ENCODE data around the gene CPLX1.

Gene CPLX1

GRCh38 chr4:769511-769910, 56.4 kb downstream of the CPLX1 start:
- no peak for TF ChIP-seq CTCF (conservative IDR thresholded peaks at IDR 0.05; ENCODE audit: low read depth, low read length)
- Histone ChIP-seq H3K9ac (no peak overlapping the region), H3K4me1 (ENCODE audit: low read depth, poor library complexity, severe bottlenecking) (no peaks in the 10 kb centered on the region), H2AFZ (ENCODE audit: low read depth) (no peak overlapping the region), H3K27me3 (ENCODE audit: insufficient read depth, low read depth) (no peaks in the 10 kb centered on the region), H3K4me3 (IDR thresholded peaks at IDR 0.05; ENCODE audit: insufficient read depth, low read depth, low read length) (no peak overlapping the region), H3K27ac (no peak overlapping the region), H3K36me3 (ENCODE audit: insufficient read depth) (no peaks in the 10 kb centered on the region), H3K4me2 (no peak overlapping the region), H3K79me2 (ENCODE audit: insufficient read depth, low read depth) (no peaks in the 10 kb centered on the region; the same call in 1 of the 2 replicates), H4K20me1 (ENCODE audit: insufficient read depth) (no peaks in the 10 kb centered on the region)

GRCh38 chr4:768995-769394, 56.9 kb downstream of the CPLX1 start:
- H3K4me1 ChIP-seq (ENCODE audit: low read depth, poor library complexity, severe bottlenecking), result no peaks in the 10 kb centered on the region
- no peak overlapping the region for H2AFZ ChIP-seq (ENCODE audit: low read depth)
- H3K36me3 ChIP-seq (ENCODE audit: insufficient read depth), result no peaks in the 10 kb centered on the region
- H4K20me1 ChIP-seq (ENCODE audit: insufficient read depth), result no peaks in the 10 kb centered on the region
- no peak for TF ChIP-seq CTCF (conservative IDR thresholded peaks at IDR 0.05; ENCODE audit: low read depth, low read length)
- no peak overlapping the region for H3K4me3 ChIP-seq (IDR thresholded peaks at IDR 0.05; ENCODE audit: insufficient read depth, low read depth, low read length)
- H3K4me2 ChIP-seq, result no peak overlapping the region
- H3K27me3 ChIP-seq (ENCODE audit: insufficient read depth, low read depth), result no peaks in the 10 kb centered on the region
- no peak overlapping the region for H3K9ac ChIP-seq
- no peak overlapping the region for H3K27ac ChIP-seq
- H3K79me2 ChIP-seq (ENCODE audit: insufficient read depth, low read depth), result no peaks in the 10 kb centered on the region; the same call in 1 of the 2 replicates

GRCh38 chr4:768076-768475, 57.9 kb downstream of the CPLX1 start:
- Histone ChIP-seq H3K4me3 (IDR thresholded peaks at IDR 0.05; ENCODE audit: insufficient read depth, low read depth, low read length) (no peak overlapping the region), H3K4me2 (no peak overlapping the region), H3K9ac (no peak overlapping the region), H2AFZ (ENCODE audit: low read depth) (no peak overlapping the region), H3K27me3 (ENCODE audit: insufficient read depth, low read depth) (no peaks in the 10 kb centered on the region), H4K20me1 (ENCODE audit: insufficient read depth) (no peaks in the 10 kb centered on the region), H3K79me2 (ENCODE audit: insufficient read depth, low read depth) (no peaks in the 10 kb centered on the region), H3K27ac (no peak overlapping the region), H3K36me3 (ENCODE audit: insufficient read depth) (no peaks in the 10 kb centered on the region), H3K4me1 (ENCODE audit: low read depth, poor library complexity, severe bottlenecking) (no peaks in the 10 kb centered on the region)
- TF ChIP-seq CTCF (conservative IDR thresholded peaks at IDR 0.05; ENCODE audit: low read depth, low read length), result no peak

GRCh38 chr4:766559-767283, 59.2 kb downstream of the CPLX1 start:
- H3K4me2 ChIP-seq, result no peak overlapping the region
- H3K27me3 ChIP-seq (ENCODE audit: insufficient read depth, low read depth), result no peaks in the 10 kb centered on the region
- H4K20me1 ChIP-seq (ENCODE audit: insufficient read depth), result no peaks in the 10 kb centered on the region
- no peaks in the 10 kb centered on the region for H3K36me3 ChIP-seq (ENCODE audit: insufficient read depth)
- no peaks in the 10 kb centered on the region for H3K4me1 ChIP-seq (ENCODE audit: low read depth, poor library complexity, severe bottlenecking)
- H3K9ac ChIP-seq, result no peak overlapping the region
- H3K4me3 ChIP-seq (IDR thresholded peaks at IDR 0.05; ENCODE audit: insufficient read depth, low read depth, low read length), result no peak overlapping the region
- no peak overlapping the region for H3K27ac ChIP-seq
- H2AFZ ChIP-seq (ENCODE audit: low read depth), result no peak overlapping the region
- TF ChIP-seq CTCF (conservative IDR thresholded peaks at IDR 0.05; ENCODE audit: low read depth, low read length), result no peak
- H3K79me2 ChIP-seq (ENCODE audit: insufficient read depth, low read depth), result no peaks in the 10 kb centered on the region
